Central memory CD4-positive, alpha-beta T cell (primary cell): Measurements from ENCODE around the gene KLF16.
"Not testable (repeated sequence)": the region's sequence is repeated elsewhere in the genome, so short reads cannot be mapped to it uniquely, and the experiment has no call there.

Experiments
- DNase-seq: peaks from one replicate; pipeline ENCODE4 v3.0.0; 2022
- total RNA-seq, 3 experiments: gene quantifications; one replicate each; lab custom pipeline; 2026; lab: John Stamatoyannopoulos, UW

The KLF16 gene
- 26.0 to 45.1 (median 42.9) reads per million in 3 experiments for total RNA-seq

DNA sequence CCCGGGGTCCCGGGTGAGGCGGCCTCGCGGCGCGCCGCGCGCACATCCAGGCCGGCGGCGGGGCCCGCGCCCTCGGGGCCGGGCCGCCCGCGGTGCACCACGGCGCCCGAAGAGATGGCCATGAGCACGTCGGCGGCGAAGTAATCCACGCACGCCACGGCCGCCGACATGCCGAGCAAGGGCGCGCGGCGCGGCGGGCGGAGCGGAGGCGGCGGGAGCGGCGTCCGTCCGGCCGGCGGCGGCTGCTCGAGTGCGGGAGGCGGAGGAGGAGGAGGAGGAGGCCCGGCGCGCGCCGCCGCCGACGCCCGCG lies at the start of gene KLF16:
Gene KLF16, minus strand, starts transcription at position 252 of the 310 bp plus-strand sequence. Its CDS starts 82 bp downstream, at position 170.
- no peak for DNase-seq

DNA sequence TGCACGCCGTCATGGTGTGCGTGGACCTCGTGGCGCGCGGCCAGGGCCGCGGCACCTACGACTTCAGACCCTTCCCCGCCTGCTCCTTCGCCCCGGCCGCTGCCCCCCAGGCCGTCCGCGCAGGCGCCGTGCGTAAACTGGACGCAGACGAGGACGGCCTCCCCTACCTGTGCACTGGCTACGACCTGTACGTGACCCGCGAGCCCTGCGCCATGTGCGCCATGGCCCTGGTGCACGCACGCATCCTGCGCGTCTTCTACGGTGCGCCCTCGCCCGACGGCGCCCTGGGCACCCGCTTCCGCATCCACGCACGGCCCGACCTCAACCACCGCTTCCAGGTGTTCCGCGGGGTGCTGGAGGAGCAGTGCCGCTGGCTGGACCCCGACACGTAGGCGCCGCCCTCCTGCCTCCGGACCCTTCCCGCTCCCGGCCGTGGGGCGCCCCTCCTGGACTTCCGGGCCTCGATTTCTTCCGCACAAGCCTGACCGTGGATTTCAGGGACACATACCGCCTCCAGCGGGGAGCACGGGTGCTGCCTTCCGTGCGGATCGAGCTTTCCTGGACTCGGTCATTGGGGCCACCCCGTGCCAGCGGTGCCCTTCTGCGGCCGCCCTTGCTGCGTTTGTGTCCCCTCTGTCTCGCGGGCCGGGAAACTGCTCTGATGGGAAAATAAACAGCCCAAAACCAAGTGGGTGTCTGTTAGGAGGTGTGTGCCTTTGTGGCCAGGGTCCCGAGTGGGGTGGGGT lies 49.6 kb upstream of the KLF16 start:
- no peak for DNase-seq

GRCh38 chr19:1911995-1912394 lies 48.6 kb upstream of the KLF16 start:
- DNase-seq: no peak

- DNase-seq: no peak
These were observed 47.7 kb upstream of the KLF16 start for GRCh38 chr19:1911098-1911497.

DNA sequence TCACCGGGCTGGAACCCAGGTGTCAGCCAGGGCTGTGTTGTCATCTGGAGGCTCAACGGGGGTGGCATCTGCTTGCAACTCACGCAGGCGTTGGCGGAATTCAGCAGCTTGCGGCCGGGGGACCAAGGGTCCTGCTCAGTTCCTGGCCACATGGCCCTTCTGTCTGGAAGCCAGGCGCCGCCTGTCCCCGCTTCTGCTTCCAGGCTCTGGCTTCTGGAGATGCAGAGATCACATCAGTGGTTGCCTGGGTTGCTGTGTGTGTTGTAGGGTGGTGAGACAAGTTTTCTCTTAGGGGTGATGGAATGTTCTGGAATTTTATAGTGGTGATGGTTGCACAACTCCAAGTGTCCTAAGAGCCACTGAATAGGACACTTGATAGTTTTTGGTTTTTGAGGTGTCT lies 46.8 kb upstream of the KLF16 start:
- no peak for DNase-seq

GRCh38 chr19:1909761-1910080 lies 46.3 kb upstream of the KLF16 start:
- no peak for DNase-seq

- no peak for DNase-seq
These were observed 44.9 kb upstream of the KLF16 start for GRCh38 chr19:1908364-1908678.

- DNase-seq: no peak
These were observed 44.4 kb upstream of the KLF16 start for GRCh38 chr19:1907563-1908363.

DNA sequence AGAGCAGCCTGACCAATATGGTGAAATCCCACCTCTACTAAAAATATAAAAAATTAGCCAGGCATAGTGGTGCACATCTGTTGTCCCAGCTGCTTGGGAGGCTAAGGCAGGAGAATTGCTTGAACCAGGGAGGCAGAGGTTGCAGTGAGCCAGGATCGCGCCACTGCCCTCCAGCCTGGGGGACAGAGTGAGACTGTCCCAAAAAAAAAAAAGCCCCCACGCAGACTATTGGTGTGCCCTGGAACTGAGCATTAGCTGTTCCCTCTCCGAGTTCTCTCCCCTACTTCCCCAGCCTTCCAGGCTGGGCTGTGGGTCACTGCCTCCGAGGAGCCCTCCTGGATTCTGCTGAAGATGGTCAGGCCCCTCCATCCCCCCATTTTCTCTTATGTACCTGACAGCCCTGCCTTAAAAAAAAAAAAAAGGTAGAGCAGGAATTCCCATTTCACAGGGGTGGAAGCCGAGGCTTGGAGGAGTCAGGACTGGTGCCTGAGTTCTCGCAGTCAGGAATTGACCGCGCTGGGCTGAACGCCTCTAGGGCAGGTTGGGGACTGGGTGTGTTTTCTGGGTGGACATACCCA lies 43.7 kb upstream of the KLF16 start:
- no peak for DNase-seq

- DNase-seq: no peak
These were observed 42.5 kb upstream of the KLF16 start for GRCh38 chr19:1905863-1906375.

DNA sequence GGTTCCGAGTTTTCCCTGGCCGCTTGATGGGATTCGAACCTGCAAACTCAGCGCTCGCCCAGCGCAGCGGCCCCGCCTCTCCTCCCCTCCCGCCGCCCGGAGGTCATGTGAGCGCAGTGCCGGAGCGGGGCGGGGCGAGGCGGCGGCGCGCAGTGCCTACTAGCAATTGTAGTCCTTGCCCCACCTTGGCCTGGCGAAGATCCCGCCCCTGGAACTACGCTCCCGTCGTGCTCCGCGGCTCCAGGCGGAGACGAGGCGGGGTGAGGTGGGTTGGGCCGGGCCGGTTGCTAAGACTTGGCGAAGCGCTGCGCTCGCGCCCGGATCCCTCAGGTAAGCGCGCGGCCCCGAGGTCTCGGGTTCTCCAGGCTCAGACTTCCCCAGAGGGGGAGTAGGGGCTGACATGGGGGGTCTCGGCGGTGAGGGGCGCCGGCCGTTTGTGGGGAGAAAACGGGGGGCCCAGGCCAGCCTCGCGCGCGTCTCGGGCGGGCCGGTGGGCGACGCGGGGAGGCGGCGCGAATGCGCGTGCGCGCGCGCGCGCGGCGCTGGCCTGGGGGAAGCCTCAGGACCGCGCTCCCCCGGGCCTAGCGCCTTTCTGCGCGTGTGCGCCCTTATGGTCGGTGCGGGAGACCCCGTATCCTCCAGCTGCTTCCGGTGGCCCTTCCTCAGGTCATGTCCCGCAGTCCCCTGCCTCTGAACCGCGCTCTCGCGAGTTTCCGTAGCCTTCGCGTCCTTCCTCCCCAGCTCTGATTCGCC lies 41.9 kb upstream of the KLF16 start, which contains the start of the genes ADAT3 and SCAMP4:
Gene ADAT3, plus strand, starts transcription at position 290 of the 753 bp plus-strand sequence. CDS start 6,649 bp downstream, outside the sequence.
Gene SCAMP4, plus strand, starts transcription at position 290 of the 753 bp plus-strand sequence. CDS start 9,621 bp downstream, outside the sequence.
- peak; percentile 97 for DNase-seq

DNA sequence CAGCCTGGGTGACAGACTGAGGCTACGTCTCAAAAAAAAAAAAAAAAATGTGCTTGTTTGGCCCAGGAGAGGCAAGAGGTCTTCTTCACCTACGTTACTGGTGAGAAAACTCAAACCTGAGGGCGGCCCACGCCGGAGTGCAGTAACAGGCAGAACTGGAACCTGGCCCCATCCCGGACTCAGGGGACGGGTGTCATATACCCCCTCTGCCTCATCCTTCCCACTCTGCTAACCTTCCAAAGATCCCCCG lies 41.4 kb upstream of the KLF16 start:
- DNase-seq: no peak

DNA sequence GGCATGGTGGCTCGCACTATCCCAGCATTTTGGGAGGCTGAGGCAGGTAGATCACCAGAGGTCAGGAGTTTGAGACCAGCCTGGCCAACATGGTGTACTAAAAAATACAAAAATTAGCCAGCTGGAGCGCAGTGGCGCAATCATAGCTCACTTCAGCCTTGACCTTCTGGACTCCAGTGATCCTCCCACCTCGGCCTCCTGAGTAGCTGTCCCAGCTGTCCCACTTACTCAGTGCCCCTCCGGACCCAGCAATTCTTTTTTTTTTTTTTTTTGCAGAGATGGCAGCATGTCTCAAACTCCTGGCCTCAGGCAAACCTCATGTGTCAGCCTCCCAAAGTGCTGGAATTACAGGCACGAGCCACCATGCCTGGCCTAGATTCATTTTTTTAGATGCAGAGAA lies 39.5 kb upstream of the KLF16 start:
- DNase-seq: no peak

DNA sequence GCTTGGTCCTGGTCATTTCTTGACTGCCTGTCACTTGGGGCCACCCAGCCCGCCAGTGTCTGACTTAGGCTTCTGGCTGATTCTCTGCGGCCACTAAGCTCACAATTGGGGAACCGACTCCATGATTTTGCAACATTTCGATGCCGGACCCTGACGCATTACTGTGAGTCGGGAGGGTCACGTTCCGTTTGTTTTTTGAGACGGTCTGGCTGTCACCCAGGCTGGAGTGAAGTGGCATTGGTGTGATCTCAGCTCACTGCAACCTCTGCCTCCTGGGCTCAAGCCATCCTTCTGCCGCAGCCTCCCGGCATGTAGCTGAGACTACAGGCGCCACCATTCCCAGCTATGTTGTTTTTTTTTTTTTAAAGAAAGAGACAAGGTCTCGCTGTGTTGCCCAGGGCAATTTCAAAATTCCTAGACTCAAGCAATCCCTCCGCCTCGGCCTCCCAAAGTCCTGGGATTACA lies 38.6 kb upstream of the KLF16 start:
- DNase-seq: no peak

DNA sequence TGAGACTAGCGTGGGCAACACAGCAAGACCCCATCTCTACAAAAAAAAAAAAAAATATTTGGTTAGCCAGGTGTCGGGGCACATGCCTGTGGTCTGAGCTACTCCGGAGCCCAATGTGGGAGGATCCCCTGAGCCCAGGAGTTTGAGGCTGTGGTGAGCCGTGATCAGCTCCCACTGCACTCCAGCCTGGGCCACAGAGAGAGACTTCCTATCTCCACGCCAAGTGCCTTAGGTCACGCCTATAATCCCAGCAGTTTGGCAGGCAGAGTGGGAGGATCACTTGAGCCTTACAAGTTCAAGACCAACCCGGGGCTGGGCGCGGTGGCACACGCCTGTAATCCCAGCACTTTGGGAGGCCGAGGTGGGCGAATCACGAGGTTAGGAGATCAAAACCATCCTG lies 33.1 kb upstream of the KLF16 start:
- no peak for DNase-seq

- DNase-seq: no peak
These were observed 30.4 kb upstream of the KLF16 start for GRCh38 chr19:1893791-1894190.

DNA sequence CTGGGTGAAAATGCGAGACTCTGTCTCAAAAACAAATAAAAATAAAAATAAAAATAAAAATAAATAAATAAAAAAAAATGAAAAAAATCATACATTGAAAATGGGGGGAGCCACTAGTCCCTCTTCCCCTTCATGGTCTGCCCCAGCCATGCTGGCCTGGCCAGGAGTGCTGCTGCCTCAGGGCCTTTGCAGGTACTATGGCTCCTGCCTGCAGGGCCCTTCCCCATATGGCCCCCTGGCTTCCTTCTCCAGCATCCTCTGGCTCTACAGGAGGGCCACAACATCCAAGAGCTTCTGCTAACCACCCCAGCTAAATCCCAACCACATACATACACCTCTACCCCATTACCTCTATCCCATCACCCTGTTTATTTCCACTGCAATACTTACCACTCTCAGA lies 26.5 kb upstream of the KLF16 start:
- DNase-seq: no peak

DNA sequence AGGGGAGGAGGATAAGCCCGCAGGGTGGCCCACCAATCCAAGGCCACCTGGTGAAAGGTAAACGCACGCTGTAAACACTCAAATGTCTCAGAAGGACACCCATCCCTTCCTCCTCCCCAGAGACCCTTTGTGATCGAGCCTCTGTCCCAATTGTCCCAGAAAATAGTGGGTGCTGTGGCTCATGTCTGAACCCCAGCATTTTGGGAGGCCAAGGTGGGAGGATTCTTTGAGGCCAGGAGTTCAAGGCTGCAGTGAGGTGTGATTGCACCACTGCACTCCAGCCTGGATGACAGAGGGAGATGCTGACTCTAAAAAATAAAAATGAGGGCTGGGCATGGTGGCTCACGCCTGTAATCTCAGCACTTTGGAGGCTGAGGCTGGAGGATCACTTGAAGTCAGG lies 25.0 kb upstream of the KLF16 start:
- no peak for DNase-seq

GRCh38 chr19:1886360-1886759 lies 23.0 kb upstream of the KLF16 start:
- not testable (repeated sequence) for DNase-seq

GRCh38 chr19:1885398-1886119 lies 22.2 kb upstream of the KLF16 start, which contains the start of gene ABHD17A:
TSS of gene ABHD17A (minus strand) at chr19:1885496. CDS start at chr19:1881566, 3,930 bp downstream.
- peak; percentile 89 for DNase-seq

GRCh38 chr19:1884719-1885334 lies 21.4 kb upstream of the KLF16 start:
- DNase-seq: no peak

DNA sequence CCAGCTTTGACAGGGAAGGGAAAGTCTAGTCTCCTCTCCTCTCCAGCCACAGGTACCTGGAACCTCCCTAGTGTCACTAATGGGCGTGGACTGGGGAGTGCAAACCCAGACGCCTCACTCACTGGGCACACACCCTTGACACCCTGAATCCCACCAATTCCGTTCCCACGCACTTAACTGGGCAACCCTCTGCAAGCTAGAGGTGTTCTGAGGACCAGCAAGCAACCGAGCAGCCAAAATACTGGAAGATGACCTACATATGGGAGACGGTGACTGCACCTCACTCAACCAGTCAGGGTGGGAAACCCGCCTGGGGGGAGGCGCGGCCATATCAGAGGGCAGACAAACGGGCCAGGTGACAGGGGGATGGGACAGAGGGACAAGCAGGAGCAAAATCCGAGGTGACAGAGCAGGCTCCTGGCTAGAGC lies 20.9 kb upstream of the KLF16 start:
- peak; percentile 56 for DNase-seq
